Amniotic stem cell (primary cell): ENCODE results near the gene ADAMTS12.
"Not testable (repeated sequence)": the region's sequence is repeated elsewhere in the genome, so short reads cannot be mapped to it uniquely, and the experiment has no call there.

Source experiments
- DNase-seq: peaks from one replicate; lab custom pipeline; 2025; lab: John Stamatoyannopoulos, UW

Gene ADAMTS12, protein sequence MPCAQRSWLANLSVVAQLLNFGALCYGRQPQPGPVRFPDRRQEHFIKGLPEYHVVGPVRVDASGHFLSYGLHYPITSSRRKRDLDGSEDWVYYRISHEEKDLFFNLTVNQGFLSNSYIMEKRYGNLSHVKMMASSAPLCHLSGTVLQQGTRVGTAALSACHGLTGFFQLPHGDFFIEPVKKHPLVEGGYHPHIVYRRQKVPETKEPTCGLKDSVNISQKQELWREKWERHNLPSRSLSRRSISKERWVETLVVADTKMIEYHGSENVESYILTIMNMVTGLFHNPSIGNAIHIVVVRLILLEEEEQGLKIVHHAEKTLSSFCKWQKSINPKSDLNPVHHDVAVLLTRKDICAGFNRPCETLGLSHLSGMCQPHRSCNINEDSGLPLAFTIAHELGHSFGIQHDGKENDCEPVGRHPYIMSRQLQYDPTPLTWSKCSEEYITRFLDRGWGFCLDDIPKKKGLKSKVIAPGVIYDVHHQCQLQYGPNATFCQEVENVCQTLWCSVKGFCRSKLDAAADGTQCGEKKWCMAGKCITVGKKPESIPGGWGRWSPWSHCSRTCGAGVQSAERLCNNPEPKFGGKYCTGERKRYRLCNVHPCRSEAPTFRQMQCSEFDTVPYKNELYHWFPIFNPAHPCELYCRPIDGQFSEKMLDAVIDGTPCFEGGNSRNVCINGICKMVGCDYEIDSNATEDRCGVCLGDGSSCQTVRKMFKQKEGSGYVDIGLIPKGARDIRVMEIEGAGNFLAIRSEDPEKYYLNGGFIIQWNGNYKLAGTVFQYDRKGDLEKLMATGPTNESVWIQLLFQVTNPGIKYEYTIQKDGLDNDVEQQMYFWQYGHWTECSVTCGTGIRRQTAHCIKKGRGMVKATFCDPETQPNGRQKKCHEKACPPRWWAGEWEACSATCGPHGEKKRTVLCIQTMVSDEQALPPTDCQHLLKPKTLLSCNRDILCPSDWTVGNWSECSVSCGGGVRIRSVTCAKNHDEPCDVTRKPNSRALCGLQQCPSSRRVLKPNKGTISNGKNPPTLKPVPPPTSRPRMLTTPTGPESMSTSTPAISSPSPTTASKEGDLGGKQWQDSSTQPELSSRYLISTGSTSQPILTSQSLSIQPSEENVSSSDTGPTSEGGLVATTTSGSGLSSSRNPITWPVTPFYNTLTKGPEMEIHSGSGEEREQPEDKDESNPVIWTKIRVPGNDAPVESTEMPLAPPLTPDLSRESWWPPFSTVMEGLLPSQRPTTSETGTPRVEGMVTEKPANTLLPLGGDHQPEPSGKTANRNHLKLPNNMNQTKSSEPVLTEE (N-terminal part only)

DNA sequence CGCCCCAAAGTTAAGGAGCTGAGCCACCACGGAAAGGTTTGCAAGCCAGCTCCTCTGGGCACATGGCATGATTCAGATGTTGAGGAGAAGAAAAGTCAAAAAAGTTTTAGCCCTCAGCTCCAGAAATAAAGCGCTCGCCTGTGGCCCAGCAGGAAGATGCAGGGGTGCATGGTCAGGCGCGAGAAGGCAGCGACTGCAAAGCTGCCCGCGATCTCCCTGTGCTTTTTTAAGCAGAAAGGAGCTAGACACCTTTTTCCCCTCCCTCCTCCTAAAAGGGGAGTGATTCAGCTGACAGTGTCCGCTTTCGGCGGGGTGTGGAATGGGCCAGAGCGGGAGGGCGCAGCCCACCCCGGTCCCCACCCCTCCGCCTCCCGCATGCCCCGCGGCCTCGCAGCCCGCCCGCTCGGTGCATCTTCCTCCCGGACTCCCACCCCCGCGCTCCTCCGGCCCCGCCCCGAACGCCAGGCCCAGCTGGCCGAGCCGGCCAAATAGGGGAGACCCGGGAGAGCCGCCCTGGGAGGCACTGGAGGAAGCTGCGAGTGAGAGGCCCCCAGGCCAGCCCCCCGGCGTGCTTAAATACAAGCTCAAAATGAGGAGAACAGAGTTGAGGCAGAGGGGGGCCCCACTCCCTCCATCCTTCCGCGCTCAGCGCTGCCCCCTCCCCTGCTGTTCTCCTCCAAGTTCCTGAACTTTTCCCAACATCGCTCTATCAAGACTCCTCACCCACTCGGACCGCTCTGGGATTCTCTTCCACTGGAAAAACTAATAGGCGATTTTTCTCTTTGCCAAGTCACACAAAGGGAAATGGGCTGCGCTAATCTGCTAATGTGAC, at the start of gene ADAMTS12:
Gene ADAMTS12 (minus strand): TSS at position 203 of the 832 bp plus-strand sequence. CDS start 134 bp downstream, at position 69.
- peak; percentile 73 for DNase-seq

DNA sequence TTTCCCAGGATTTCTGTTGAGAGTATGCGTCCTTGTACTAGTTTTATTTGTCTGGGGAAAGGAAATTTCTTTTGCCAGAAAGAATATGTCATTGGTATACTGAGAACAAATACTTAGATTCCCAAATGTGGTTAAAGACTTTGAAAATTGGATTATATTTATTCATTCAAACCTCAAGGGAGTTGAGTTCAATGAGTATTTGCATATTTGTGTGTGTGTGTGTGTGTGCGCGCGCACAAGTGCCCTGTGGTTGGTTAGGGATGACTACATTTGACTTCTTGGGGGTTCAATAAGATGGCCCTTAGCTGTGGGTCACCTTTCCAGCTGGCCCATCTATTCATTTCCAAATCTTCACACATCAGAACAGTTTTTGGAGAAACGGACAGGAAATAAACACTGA, 49.3 kb upstream of the ADAMTS12 start:
- no peak for DNase-seq

DNA sequence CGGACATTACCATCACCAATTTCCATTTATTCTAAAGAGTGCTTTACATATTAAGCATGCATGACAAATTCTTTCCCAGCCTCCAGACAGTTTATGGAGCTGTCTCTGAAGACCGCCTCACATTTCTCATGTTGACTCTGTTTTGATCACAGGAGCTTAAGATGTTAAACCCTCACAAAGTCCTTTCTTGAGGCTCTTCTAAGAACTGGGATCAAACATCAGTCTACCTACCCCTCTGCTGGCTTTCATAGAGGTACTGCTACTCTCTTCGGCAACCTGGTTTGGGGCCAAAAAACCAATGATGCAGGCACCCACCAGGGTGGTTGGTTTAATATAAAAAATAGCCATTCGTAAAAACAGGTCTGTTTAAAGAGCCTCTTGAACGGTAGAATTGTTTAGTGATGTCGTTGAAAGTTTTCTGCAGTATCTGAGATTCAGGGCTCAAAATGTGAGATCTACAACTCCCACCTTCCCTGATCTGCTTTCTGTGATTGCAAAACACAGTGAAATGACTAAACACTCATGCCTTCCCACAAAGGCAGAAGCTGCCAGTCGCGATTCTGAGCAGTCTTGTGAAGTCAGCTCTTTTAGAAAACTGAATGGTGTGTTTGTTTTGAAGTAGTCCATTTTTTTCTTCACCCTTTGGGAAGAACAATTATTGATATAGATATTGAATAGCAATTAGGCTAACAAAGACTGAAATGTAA, 47.9 kb upstream of the ADAMTS12 start:
- no peak for DNase-seq

DNA sequence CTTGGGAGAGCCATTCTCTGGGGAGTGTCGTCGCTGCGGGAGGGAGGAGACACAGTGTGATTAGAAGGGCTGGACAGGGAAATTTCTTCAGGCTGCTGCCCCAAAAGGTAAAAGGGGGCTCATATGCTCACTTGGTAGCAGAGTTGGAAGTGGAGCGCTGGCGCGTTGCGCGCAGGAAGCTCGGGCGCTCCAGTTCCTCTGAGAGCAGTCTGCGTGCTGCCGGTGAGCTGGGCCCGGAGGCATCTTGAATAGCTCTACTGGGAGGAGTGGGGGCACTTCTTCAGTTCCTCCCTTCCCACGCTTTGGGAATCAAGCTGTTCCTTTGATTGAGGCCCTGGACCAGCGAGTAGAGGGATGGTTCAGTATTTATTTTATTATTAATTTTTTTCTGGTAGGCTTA, 47.1 kb upstream of the ADAMTS12 start:
- no peak for DNase-seq

DNA sequence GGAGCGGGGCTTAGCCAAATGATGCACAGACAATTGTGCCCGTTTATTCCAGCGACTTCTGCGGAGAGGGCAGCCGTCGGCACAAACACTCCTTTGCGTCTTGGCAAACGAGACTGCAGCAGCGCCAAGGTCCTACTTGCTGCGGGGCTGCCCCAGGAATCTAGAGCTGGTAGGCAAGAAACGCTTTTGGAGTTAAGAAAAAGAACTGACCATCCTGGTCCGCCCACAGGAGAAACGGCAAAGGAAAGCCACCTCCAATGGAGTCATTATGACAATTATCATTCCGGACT, 46.7 kb upstream of the ADAMTS12 start:
- DNase-seq: no peak

DNA sequence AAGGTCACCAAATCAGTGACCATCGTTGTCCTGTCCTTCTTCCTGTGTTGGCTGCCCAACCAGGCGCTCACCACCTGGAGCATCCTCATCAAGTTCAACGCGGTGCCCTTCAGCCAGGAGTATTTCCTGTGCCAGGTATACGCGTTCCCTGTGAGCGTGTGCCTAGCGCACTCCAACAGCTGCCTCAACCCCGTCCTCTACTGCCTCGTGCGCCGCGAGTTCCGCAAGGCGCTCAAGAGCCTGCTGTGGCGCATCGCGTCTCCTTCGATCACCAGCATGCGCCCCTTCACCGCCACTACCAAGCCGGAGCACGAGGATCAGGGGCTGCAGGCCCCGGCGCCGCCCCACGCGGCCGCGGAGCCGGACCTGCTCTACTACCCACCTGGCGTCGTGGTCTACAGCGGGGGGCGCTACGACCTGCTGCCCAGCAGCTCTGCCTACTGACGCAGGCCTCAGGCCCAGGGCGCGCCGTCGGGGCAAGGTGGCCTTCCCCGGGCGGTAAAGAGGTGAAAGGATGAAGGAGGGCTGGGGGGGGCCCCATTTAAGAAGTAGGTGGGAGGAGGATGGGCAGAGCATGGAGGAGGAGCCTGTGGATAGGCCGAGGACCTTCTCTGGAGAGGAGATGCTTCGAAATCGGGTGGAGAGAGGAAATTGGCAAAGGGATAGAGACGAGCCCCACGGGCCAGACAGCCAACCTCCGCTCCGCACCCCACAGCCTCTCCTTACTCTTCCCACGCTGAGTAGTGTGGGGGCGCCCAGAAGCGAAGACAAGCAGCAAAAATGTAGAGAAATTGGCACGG, 46.1 kb upstream of the ADAMTS12 start:
- DNase-seq: no peak

DNA sequence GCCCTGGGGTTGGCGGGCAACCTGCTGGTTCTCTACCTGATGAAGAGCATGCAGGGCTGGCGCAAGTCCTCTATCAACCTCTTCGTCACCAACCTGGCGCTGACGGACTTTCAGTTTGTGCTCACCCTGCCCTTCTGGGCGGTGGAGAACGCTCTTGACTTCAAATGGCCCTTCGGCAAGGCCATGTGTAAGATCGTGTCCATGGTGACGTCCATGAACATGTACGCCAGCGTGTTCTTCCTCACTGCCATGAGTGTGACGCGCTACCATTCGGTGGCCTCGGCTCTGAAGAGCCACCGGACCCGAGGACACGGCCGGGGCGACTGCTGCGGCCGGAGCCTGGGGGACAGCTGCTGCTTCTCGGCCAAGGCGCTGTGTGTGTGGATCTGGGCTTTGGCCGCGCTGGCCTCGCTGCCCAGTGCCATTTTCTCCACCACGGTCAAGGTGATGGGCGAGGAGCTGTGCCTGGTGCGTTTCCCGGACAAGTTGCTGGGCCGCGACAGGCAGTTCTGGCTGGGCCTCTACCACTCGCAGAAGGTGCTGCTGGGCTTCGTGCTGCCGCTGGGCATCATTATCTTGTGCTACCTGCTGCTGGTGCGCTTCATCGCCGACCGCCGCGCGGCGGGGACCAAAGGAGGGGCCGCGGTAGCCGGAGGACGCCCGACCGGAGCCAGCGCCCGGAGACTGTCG, 45.4 kb upstream of the ADAMTS12 start:
- no peak for DNase-seq

DNA sequence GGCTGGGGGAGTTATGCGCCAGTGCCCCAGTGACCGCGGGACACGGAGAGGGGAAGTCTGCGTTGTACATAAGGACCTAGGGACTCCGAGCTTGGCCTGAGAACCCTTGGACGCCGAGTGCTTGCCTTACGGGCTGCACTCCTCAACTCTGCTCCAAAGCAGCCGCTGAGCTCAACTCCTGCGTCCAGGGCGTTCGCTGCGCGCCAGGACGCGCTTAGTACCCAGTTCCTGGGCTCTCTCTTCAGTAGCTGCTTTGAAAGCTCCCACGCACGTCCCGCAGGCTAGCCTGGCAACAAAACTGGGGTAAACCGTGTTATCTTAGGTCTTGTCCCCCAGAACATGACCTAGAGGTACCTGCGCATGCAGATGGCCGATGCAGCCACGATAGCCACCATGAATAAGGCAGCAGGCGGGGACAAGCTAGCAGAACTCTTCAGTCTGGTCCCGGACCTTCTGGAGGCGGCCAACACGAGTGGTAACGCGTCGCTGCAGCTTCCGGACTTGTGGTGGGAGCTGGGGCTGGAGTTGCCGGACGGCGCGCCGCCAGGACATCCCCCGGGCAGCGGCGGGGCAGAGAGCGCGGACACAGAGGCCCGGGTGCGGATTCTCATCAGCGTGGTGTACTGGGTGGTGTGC, 44.7 kb upstream of the ADAMTS12 start, which contains the start of gene RXFP3:
Gene RXFP3 (plus strand): TSS at position 6 of the 636 bp plus-strand sequence. CDS start 355 bp downstream, at position 361.
- no peak for DNase-seq

DNA sequence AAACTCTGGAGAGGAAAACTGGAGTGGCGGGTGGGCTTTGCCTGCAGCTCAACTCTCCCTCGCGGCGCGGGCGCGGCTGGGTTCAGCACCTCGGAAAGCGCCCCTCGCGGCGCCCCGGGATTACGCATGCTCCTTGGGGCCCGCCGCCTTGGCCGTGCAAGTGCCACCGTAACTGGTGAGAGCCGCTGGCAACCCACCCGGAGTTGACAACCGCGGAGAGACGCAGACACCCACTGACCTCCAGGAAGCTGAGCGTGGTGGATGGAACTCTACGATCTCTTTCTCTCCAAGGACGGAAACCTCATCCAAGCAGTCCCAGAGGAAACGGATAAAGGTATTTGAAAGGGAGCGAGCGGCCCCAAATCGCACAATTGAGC, 44.2 kb upstream of the ADAMTS12 start:
- DNase-seq: peak; percentile 37

DNA sequence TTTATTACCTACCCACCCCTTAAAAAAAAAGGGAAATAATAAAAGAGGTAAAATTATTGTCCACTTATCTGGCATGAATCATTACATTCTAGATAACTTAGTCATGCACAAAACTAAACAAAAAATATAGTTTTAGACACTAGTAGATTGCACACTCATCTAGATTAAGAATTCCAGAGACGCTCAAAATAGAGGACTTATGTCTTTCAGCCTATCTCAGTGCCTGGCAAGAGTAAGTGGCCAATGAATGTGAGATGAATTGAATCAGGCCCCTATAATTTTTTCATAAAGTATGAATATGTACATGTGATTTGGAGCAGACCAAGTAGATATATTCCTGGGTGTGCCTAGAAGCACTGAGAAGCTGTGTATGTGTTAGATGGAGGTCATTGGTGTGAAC, 42.4 kb upstream of the ADAMTS12 start:
- no peak for DNase-seq

DNA sequence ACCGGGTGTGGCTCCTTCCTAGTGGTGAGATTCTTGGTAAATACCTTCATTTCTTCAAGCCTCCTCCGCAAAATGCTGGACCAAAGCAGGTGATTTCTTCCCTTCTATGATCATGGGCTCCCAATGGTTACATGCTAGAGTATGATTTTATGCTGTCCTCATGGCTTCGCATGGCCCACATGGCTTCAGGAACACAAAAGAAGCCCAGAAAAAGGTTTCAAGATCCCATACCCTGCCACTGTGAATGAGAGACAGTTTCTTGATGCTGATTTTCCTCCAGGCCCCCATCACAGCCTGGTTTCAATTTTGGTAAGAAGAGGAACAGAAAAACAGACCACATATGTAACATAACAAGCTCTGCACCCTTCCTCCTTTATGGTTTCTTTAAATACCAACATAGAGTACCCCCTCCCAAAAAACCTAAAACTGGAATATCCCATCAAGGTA, 42.0 kb upstream of the ADAMTS12 start:
- DNase-seq: no peak

DNA sequence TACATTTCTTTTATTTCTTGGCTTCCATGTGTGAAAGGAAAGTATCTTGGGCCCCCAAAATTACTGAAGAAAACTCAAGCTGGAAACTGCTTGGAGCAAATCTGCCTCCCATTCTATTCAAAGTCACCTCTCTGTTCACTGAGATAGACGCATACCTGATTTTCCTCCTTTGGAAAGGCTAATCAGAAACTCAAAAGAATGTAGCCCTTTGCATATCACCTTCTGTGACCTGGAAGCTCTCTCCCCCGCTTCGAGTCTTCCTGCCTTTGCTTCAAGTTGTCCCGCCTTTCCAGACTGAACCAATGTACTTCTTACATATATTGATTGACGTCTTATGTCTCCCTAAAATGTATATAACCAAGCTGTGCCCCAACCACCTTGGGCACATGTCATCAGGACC, 39.3 kb upstream of the ADAMTS12 start:
- no peak for DNase-seq

DNA sequence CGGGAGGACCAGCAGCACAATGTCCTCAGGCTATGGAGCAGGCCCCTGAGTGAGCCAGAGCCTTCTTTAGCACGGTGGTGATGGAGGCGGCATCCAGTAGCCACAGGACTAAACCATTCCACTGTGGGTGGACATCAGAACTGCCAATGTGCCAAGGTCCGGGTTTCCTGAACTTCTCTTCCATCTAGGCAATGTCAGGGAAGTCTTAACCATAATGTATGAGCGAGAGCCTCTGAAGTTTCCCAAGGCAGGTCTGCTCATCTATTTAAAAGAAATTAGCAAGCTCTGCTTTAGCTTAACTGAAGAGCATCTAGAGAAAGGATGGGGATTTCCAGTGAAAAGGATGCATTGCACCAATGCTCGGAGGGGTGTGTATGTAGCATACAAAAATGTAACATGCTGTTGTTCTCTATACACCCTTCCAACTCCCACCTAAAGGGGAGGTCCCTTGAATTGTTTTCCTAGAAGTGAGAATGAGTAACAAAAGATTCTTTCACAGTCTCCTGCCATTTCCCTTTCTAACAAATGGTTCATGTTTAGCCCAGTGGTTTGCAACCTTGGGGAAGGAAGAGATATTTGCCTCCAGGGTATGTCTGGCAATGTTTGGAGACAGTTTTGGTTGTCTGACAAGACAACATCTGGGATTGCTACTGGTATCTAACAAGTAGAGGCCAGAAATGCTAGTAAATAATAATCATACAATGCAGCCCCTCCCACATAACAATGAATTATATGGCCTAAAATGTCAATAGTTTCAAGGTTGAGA, 38.3 kb upstream of the ADAMTS12 start:
- DNase-seq: no peak

DNA sequence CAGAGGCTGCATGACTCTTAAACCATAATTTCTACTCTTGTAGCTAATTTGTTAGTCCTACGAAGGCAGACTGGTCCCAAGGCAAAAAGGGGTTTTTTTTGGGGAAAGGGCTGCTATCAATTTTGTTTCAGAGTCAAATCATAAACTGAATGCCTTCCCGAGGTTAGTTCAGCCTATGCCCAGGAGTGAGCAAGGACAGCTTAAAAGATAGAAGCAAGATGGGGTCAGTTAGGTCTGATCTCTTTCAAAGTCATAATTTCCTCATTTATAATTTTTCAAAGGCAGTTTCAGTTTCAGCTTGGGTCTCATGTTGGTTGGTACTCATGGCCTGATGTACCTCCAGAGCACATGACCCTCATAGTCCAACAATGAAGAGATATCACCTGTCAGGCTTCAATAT, 36.5 kb upstream of the ADAMTS12 start:
- DNase-seq: no peak

DNA sequence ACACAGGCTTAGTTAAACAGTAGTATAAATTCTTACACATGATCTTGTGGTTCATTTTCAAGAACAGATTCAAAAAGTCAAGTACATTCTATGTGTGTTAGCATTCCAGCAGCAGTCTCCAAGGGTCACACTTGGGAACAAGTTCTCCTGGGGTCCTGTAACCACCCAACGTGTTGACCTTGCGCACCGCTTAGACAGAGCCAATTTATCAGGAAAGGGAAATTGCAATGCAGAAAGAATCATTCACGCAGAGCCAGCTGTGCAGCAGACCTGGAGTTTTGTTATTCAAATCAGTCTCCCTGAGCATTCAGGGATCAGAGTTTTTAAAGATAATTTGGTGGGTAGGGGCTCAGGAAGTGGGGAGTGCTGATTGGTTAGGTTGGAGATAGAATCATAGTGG, 35.9 kb upstream of the ADAMTS12 start:
- no peak for DNase-seq

DNA sequence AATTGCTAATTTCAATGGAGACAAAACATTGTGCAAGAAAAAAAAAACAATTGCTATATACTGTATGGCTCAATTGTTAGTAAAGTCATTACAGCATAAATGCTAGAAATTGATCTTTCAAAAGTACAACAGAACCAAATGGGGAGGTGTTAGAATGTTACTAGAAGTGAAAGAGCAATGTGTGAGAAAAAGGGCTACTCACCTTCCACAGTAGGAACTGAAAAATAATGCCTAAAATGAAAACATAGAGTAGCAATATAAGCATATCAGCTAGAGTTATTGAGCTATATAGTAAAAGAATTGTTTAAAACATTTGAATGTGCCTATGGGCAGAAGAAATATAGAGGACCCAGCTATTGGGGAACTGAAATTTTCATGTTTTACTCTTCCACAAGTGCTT, 33.5 kb upstream of the ADAMTS12 start:
- no peak for DNase-seq

DNA sequence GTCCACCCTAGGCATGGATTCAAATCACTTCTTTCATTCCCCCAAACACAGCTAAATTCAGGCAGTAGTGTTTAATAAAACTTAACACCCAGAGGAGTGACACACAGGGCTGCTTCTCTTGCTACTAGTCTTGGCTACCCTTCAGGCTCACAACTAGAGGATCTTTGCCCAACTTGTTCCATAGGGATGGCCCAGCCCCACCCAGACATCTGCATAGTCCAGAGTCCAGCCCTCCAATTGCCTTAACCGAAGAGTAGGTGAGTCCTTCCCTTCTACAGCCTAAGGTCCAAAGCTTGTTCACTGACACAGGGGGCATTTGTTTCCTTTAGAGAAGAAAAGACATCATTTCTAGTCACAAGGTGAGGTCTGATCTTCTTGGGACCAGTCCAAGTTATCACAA, 29.2 kb upstream of the ADAMTS12 start:
- DNase-seq: no peak

DNA sequence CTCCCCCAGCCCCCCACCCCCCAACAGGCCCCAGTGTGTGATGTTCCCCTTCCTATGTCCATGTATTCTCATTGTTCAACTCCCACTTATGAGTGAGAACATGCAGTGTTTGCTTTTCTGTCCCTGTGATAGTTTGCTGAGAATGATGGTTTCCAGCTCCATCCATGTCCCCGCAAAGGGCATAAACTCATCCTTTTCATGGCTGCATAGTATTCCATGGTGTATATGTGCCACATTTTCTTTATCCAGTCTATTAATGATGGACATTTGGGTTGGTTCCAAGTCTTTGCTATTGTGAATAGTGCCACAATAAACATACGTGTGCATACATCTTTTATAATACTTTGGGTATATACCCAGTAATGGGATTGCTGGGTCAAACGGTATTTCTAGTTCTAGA, 23.1 kb upstream of the ADAMTS12 start:
- DNase-seq: not testable (repeated sequence)
